HL-60 (cell line): ENCODE results near the gene CD99.

Experiments used
- DNase-seq, 2 experiments: peaks; one replicate each; pipeline ENCODE4 v3.0.0-alpha.2; 2010 to 2020; ENCODE audit warnings: low read depth in 1 of 2, low spot score in 1 of 2
- H3K27ac ChIP-seq: fragments of 250-450 bp; sonication (Bioruptor Pico); replicated peaks from 2 replicates; pipeline ENCODE4 v1.5.1; 2020; ENCODE audit warnings: mild to moderate bottlenecking, moderate library complexity
- H3K27me3 ChIP-seq: fragments of 250-450 bp; sonication (Bioruptor Pico); 2 replicates; pipeline ENCODE4 v1.5.1; 2021; ENCODE audit warnings: mild to moderate bottlenecking, moderate library complexity; ENCODE audit not compliant: insufficient read depth, poor library complexity, severe bottlenecking
- H3K4me3 ChIP-seq: replicated peaks from 2 replicates; pipeline ENCODE4 v1.5.1; 2011; ENCODE audit warnings: mild to moderate bottlenecking, control low read depth, low read length; ENCODE audit not compliant: insufficient read depth
- CTCF ChIP-seq: IDR thresholded peaks from one replicate; pipeline ENCODE4 v1.5.1; 2011; ENCODE audit warnings: low read length, control low read depth, inconsistent platforms; ENCODE audit not compliant: insufficient read depth
- GABPA ChIP-seq: IDR thresholded peaks from 2 replicates; pipeline ENCODE4 v1.6.1; 2012; ENCODE audit warnings: low read depth
- POLR2AphosphoS5 ChIP-seq: IDR thresholded peaks from 2 replicates; pipeline ENCODE4 v1.6.1; 2012; ENCODE audit warnings: low read depth
- REST ChIP-seq: IDR thresholded peaks from 2 replicates; pipeline ENCODE4 v1.6.1; 2012; ENCODE audit warnings: low read depth; ENCODE audit not compliant: insufficient replicate concordance
- SPI1 ChIP-seq: IDR thresholded peaks from 2 replicates; pipeline ENCODE4 v1.6.1; 2012; ENCODE audit warnings: low read depth, mild to moderate bottlenecking, borderline replicate concordance

CD99 gene

GRCh38 chrX:2766906-2767305, 75.8 kb downstream of the CD99 start:
- no peaks in the 10 kb centered on the region for H3K27me3 ChIP-seq
- TF ChIP-seq SPI1 (no peak), GABPA (no peak), POLR2AphosphoS5 (no peak), CTCF (no peak), REST (no peak)
- peak; percentile 15 to 52 for DNase-seq
- H3K27ac ChIP-seq, result no peak overlapping the region
- no peak overlapping the region for H3K4me3 ChIP-seq

GRCh38 chrX:2767631-2768455, 76.7 kb downstream of the CD99 start:
- TF ChIP-seq SPI1 (no peak), POLR2AphosphoS5 (no peak), CTCF (no peak), REST (no peak), GABPA (no peak)
- Histone ChIP-seq H3K4me3 (no peak overlapping the region), H3K27me3 (no peaks in the 10 kb centered on the region), H3K27ac (no peak overlapping the region)
- DNase-seq, result peak in 1 of 2 experiments; percentile 22

- DNase-seq, result no peak
Measured at GRCh38 chrX:2769615-2770014, 78.5 kb downstream of the CD99 start.

More at GRCh38 chrX:2769615-2770014, 78.5 kb downstream of the CD99 start:
- Histone ChIP-seq H3K27me3 (no peaks in the 10 kb centered on the region), H3K4me3 (no peak overlapping the region), H3K27ac (no peak overlapping the region)
- TF ChIP-seq POLR2AphosphoS5 (no peak), SPI1 (no peak), GABPA (no peak), REST (no peak), CTCF (no peak)
